DOHH2 (cell line): ENCODE measurements around the gene RARB.

Source experiments
- H3F3A ChIP-seq: fragments of 200-600 bp; sonication (generic), shearing (Covaris generic); 2 replicates; pipeline ENCODE4 v1.6.0; 2016; ENCODE audit warnings: antibody characterized with exemption, mild to moderate bottlenecking; ENCODE audit not compliant: control insufficient read depth, insufficient read depth
- H3K27ac ChIP-seq: fragments of 200-600 bp; sonication (generic); 2 replicates; pipeline ENCODE4 v1.5.1; 2014; ENCODE audit warnings: low read depth, mild to moderate bottlenecking, low read length, moderate library complexity
- H3K27me3 ChIP-seq: fragments of 200-600 bp; sonication (generic); 2 replicates; pipeline ENCODE4 v1.6.1; 2014; ENCODE audit warnings: mild to moderate bottlenecking, low read length, mixed read lengths; ENCODE audit not compliant: control insufficient read depth
- H3K36me3 ChIP-seq: fragments of 200-600 bp; sonication (generic); 2 replicates; pipeline ENCODE4 v1.6.1; 2014; ENCODE audit warnings: mild to moderate bottlenecking, low read length, moderate library complexity, mixed read lengths; ENCODE audit not compliant: control insufficient read depth
- H3K4me1 ChIP-seq: fragments of 200-600 bp; sonication (generic); 2 replicates; pipeline ENCODE4 v1.6.1; 2014; ENCODE audit warnings: mild to moderate bottlenecking, low read length, mixed read lengths; ENCODE audit not compliant: control insufficient read depth
- H3K4me2 ChIP-seq: fragments of 200-600 bp; sonication (generic); 2 replicates; pipeline ENCODE4 v1.6.0; 2014; ENCODE audit warnings: mild to moderate bottlenecking, low read length, moderate library complexity
- H3K4me3 ChIP-seq: fragments of 200-600 bp; sonication (generic); 2 replicates; pipeline ENCODE4 v1.5.1; 2014; ENCODE audit warnings: mild to moderate bottlenecking, low read length, mixed read lengths
- H3K79me2 ChIP-seq: fragments of 200-600 bp; sonication (generic); 2 replicates; pipeline ENCODE4 v1.6.1; 2014; ENCODE audit warnings: mild to moderate bottlenecking, low read length, mixed read lengths; ENCODE audit not compliant: control insufficient read depth
- H3K9me2 ChIP-seq: fragments of 200-600 bp; sonication (generic); replicated peaks from 2 replicates; pipeline ENCODE4 v1.6.1; 2014; ENCODE audit warnings: mild to moderate bottlenecking, low read length, mixed read lengths; ENCODE audit not compliant: control insufficient read depth
- H3K9me3 ChIP-seq: fragments of 200-600 bp; sonication (generic); 2 replicates; pipeline ENCODE4 v1.6.1; 2014; ENCODE audit warnings: antibody characterized with exemption, low read length, mixed read lengths; ENCODE audit not compliant: control insufficient read depth, insufficient read depth
- H4K20me1 ChIP-seq: fragments of 200-600 bp; sonication (generic); 2 replicates; pipeline ENCODE4 v1.6.0; 2014; ENCODE audit warnings: low read depth, mild to moderate bottlenecking, antibody characterized with exemption, low read length, moderate library complexity; ENCODE audit not compliant: control insufficient read depth, insufficient read depth
- EZH2phosphoT487 ChIP-seq: fragments of 200-600 bp; sonication (generic); IDR thresholded peaks from 2 replicates; pipeline ENCODE4 v1.6.1; 2017; ENCODE audit warnings: borderline replicate concordance, mild to moderate bottlenecking, antibody characterized with exemption, low read length, moderate library complexity, mixed read lengths
- TF ChIP-seq, protein P1 (sequence below): fragments of 200-600 bp; sonication (generic); IDR thresholded peaks from one replicate; pipeline ENCODE4 v1.5.1; 2014; ENCODE audit warnings: antibody characterized with exemption, mild to moderate bottlenecking, low read depth, low read length; ENCODE audit not compliant: poor library complexity, severe bottlenecking

The RARB gene

DNA sequence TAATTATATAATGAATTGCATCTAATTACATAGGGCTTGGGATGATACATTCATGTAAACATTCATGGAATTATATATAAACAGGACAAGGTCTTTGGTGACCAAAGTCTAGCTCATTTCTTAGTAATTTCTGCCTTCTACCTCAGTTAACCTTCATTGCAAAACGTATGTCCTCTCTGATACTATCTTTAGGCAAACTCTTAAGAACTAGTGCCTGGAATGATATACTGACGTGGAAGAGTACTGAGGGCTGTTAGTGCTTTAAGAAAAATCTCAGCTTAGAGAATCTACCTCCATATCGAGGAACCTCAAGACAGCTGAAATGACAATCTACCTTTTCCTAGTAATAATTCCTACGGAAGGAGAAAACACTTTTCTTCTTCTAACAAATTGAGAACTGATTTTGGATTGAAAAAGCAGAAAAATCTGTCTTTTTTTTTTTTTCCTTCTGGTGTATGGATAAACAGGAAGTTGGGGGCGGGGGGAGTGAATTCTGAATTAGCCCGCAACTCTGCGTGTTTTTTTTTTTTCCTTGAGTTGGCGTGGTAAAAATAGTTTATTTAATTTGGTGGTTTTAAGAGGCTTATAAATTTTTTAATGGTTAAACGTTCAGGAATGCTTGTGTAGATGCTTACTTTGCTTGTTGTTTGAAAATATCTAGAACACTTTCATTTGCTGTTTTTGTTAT lies 43.2 kb downstream of the RARB start:
- Histone ChIP-seq H3K36me3 (no peaks in the 10 kb centered on the region), H3K9me2 (no peaks in the 10 kb centered on the region), H3K4me3 (no peak overlapping the region), H3F3A (no peaks in the 10 kb centered on the region), H3K27me3 (no peaks in the 10 kb centered on the region), H3K27ac (no peak overlapping the region), H3K9me3 (no peaks in the 10 kb centered on the region), H3K79me2 (no peaks in the 10 kb centered on the region), H3K4me1 (no peaks in the 10 kb centered on the region), H3K4me2 (no peak overlapping the region), H4K20me1 (no peaks in the 10 kb centered on the region)
- TF ChIP-seq EZH2phosphoT487, result no peak
- TF ChIP-seq, protein P1, sequence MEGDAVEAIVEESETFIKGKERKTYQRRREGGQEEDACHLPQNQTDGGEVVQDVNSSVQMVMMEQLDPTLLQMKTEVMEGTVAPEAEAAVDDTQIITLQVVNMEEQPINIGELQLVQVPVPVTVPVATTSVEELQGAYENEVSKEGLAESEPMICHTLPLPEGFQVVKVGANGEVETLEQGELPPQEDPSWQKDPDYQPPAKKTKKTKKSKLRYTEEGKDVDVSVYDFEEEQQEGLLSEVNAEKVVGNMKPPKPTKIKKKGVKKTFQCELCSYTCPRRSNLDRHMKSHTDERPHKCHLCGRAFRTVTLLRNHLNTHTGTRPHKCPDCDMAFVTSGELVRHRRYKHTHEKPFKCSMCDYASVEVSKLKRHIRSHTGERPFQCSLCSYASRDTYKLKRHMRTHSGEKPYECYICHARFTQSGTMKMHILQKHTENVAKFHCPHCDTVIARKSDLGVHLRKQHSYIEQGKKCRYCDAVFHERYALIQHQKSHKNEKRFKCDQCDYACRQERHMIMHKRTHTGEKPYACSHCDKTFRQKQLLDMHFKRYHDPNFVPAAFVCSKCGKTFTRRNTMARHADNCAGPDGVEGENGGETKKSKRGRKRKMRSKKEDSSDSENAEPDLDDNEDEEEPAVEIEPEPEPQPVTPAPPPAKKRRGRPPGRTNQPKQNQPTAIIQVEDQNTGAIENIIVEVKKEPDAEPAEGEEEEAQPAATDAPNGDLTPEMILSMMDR, result no peak

DNA sequence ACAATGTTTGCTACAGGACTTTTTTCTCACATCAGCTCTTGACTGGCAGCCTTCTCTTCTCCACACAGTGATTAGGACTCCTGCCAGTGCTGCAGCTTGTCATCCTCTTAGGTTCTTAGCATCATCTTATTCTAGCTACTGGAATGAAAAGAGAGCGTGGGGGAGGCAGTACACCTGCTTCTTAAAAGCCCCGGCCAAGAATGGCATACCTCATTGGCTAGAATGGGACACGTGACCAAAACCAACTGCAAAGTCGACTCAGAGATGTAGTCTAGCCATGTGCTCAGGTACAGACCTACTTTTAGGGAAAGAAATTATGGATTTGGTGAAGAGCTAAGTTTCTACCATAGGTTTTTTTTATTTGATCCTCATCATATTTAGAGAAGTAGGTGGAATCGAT lies 44.1 kb downstream of the RARB start:
- H3F3A ChIP-seq, result no peaks in the 10 kb centered on the region

DNA sequence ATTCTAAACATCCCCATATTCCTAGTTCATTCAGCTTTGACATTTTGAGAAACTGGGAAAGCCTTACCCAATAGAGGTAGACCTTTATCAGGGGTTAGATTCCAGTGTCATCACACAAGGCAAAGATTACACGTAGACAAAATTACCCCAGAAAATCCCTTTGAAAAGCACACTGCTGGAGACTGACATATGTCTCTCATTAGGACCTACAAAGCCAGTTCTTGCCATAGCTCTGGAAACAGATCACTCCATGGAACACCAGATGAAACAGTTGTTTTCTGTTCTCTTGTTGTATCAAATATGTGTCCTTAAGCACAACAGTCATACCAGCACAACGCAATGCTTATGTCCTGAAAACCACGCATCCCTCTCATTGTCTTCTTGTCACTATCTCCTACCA lies 44.7 kb downstream of the RARB start:
- H3K4me2 ChIP-seq, result no peak overlapping the region
- H3K27ac ChIP-seq, result no peak overlapping the region
- H3K79me2 ChIP-seq, result no peaks in the 10 kb centered on the region
- no peaks in the 10 kb centered on the region for H3K9me3 ChIP-seq
- no peak for TF ChIP-seq EZH2phosphoT487
- TF ChIP-seq, protein P1, result no peak
- H3K4me3 ChIP-seq, result no peak overlapping the region
- H3K9me2 ChIP-seq, result no peaks in the 10 kb centered on the region
- no peaks in the 10 kb centered on the region for H4K20me1 ChIP-seq
- no peaks in the 10 kb centered on the region for H3F3A ChIP-seq
- no peaks in the 10 kb centered on the region for H3K36me3 ChIP-seq
- no peaks in the 10 kb centered on the region for H3K4me1 ChIP-seq
- H3K27me3 ChIP-seq, result no peaks in the 10 kb centered on the region

More for the DNA sequence above, 44.1 kb downstream of the RARB start:
- Histone ChIP-seq H4K20me1 (no peaks in the 10 kb centered on the region), H3K79me2 (no peaks in the 10 kb centered on the region), H3K27me3 (no peaks in the 10 kb centered on the region), H3K27ac (no peak overlapping the region), H3K36me3 (no peaks in the 10 kb centered on the region), H3K4me2 (no peak overlapping the region), H3K4me3 (no peak overlapping the region), H3K9me3 (no peaks in the 10 kb centered on the region), H3K4me1 (no peaks in the 10 kb centered on the region), H3K9me2 (no peaks in the 10 kb centered on the region)
- TF ChIP-seq, protein P1, result no peak
- TF ChIP-seq EZH2phosphoT487, result no peak
